HL-60/S4 treated with phorbol 12-myristate 13-acetate at 8.2 ng/mL for 4 days and 3 days (cell line): ENCODE measurements around the gene B4GALNT3.

Experiments used
- in situ Hi-C: fragments of 300-500 bp; cut with MboI; formaldehyde crosslinking; loops from 2 replicates; pipeline ENCODE4 v1.15.0; 2022; ENCODE audit warnings: low sequenced_read_pairs

The B4GALNT3 gene

DNA sequence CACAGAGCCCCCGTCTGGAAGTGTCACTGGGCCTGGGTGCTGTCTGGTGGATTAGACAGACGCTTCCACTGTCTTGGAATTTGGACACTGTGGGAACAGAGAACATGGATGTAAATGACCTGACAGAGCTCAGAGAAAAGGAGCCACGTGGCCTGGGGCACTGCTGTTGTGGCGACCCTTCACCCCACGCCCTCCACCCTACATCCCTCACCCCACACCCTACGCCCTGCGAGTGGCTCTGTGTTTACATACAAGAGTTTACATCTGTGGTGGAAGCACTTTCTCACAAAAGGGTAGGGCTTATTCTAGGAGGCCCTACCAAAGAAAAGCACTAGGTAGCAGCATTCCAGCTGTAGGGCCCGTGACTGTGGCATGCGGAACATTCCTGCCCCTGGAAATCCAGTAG, 47.7 kb downstream of the B4GALNT3 start:
- in situ Hi-C loops = no loop called here

GRCh38 chr12:508145-508544, 48.4 kb downstream of the B4GALNT3 start:
- in situ Hi-C loops = no loop called here

GRCh38 chr12:508795-509194, 49.1 kb downstream of the B4GALNT3 start:
- in situ Hi-C loops = no loop called here

DNA sequence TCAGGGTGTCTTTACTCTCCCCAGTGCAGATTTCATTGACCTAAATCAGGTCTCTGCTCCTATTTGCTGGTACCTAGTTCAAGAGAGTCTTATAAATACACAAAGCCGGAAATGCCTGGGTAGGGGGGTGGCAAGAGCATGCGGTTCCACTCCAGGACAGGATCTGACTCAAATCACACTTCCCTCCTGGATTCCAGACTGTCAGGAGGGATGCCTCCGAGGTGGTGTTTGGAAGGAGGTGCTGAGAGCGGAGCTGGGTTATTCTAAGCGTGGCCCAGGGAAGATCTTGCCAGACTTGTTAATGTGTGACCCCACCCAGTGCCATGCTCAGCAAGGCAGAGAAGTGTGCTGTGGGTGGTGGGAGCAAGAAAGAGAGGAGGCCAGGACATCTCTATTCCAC, 49.8 kb downstream of the B4GALNT3 start:
- in situ Hi-C loops = no loop called here

- in situ Hi-C loops = no loop called here
Observed at GRCh38 chr12:510071-510825, 50.5 kb downstream of the B4GALNT3 start.

DNA sequence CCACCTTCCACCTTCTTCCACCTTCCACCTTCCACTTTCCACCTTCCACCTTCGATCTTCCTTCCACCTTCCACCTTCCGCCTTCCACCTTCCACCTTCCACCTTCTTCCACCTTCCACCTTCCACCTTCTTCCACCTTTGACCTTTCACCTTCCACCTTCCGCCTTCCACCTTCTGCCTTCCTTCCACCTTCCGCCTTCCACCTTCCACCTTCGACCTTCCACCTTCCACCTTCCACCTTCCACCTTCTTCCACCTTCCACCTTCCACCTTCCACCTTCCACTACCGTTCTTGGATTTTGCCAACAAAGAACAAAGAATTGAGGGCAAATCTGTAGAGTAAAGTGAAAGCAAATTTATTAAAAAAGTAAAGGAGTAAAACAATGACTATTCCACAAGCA, 53.2 kb downstream of the B4GALNT3 start:
- in situ Hi-C loops = no loop called here

GRCh38 chr12:513446-513845, 53.7 kb downstream of the B4GALNT3 start:
- in situ Hi-C loops = no loop called here

DNA sequence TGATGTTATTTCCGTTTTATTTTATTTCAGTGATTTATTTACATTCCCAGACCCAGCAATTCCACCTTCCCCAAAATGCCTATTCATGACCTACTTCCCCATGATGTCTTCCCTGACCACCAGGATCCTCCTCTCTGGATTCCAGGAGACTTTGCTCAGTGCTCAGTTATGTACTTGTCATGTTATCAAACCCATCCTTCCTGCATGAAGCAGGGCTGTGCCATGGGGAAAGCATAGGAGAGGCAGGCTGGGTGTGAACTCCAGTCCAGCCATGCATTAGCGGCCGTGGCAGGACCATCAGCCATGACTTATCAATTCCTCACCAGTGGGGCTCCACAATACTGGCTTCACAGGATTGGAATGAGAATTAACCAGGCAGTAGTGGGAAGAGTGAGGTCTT, 57.8 kb downstream of the B4GALNT3 start:
- in situ Hi-C loops = no loop called here

DNA sequence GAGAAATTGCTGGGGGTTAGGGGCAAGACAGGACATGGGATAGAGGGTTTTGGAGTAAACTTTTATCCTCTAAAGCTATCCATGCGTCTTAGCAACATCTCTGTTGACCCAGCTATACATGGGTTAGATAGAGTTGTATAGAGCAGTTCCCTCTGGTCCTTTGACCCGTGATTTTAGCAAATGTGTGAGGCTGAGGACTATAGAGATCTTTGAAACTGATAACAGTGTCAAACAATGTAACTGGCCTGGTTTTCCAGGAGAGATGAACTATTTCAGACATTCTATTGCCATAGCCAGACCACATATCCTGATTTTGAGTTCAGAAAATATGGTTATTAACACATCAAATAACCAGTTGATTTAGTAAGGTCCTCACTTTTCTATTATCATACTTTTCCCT, 60.4 kb downstream of the B4GALNT3 start:
- in situ Hi-C loops = no loop called here

DNA sequence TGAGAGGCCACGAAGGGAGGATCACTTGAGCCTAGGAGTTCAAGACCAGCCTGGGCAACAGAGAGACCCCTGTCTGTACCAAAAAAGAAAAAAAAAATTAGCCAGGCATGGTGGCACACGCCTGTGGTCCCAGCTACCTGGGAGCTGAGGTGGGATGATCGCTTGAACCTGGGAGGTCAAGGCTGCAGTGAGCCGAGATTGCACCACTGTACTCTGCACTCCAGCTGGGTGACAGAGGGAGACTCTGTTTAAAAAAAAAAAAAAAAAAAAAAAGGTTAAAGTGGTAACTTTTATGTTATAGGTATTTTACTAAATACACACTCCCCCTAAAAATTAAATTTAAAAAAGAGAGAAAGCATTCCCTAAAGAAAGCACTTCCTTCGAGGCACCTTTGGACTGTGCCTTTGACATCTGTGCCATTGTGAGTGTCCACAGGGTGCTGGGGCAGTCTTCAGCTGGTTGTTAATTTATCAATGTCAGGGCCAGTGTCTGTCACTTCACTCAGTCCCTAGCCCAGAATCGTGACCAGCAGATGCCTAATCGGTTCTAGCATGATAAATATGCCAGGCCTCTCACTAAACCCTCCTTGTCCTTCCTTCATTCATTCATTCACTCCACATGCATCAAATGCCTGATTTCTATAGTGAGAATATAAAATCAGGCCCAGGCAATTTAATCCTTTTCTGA, 63.1 kb downstream of the B4GALNT3 start:
- in situ Hi-C loops = no loop called here

- in situ Hi-C loops = no loop called here
Observed at GRCh38 chr12:524167-524951, 64.6 kb downstream of the B4GALNT3 start.

GRCh38 chr12:526089-526488, 66.3 kb downstream of the B4GALNT3 start:
- in situ Hi-C loops = no loop called here

- in situ Hi-C loops = no loop called here
Observed at GRCh38 chr12:527241-527640, 67.5 kb downstream of the B4GALNT3 start.

GRCh38 chr12:527729-528128, 68.0 kb downstream of the B4GALNT3 start:
- in situ Hi-C loops = no loop called here

DNA sequence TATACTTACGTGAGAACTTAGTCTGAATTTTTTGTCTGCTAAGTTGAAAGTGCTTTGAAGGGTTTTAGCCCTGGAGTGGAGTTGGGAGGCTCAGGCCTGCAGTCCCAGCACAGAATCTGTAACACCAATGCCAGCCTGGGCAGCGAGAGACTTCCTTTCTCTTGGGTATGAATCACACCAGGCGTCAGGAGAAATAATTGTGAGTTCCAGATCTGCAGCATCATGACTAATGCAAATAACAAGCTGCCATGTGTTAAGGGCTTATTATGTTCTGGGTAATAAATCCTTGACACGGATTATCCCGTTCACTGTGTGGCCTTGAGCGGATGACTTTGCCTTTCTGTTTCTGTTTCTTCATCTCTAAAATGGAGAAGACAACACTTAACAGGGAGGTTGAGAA, 70.6 kb downstream of the B4GALNT3 start:
- in situ Hi-C loops = no loop called here

DNA sequence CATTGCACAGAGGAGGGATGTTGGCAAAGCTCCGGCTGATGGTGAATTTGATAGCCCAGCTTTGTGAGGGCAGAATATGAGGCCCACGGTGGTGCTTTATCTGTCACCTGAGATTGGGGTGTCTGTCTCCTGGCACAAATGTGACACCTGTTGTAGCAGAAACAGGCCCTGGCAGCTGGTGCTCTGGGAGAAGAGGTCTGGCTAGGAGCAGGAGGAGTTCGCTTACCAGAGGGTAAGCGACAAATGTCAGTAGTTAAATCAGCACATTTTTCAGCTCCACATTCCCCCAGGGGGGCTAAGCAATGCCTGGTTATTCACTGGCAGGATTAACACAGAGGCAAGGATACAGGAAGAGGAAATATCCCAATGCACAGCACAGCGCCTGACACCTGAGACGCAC, 71.1 kb downstream of the B4GALNT3 start:
- in situ Hi-C loops = no loop called here

DNA sequence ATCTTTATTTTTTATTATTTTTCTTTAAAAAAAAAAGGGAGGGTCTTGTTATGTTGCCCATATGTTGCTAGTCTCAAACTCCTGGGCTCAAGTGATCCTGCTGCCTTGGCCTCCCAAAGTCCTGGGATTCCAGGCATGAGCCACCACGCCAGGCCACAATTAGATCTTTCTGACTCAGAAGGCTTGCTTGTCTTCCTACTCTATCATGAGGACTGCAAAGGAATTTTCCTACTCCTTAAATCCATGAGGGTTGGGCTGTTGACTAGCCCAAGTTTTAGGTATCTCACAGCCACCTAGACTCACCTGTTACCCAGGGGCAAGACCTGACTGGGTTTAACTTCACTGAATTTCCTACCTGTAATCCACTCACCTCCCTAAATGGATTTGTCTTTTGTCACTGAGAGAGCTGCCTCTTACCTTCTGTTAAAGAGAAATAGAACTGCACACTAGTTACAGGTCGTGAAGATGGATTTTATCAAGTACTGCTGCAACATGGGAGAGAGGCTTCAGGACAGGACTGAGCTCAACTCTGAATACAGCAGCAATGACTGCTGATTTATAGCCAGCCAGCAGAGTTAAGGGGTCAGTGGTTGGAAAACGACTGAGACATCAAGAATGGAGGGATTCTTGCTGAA, 72.3 kb downstream of the B4GALNT3 start:
- in situ Hi-C loops = no loop called here

DNA sequence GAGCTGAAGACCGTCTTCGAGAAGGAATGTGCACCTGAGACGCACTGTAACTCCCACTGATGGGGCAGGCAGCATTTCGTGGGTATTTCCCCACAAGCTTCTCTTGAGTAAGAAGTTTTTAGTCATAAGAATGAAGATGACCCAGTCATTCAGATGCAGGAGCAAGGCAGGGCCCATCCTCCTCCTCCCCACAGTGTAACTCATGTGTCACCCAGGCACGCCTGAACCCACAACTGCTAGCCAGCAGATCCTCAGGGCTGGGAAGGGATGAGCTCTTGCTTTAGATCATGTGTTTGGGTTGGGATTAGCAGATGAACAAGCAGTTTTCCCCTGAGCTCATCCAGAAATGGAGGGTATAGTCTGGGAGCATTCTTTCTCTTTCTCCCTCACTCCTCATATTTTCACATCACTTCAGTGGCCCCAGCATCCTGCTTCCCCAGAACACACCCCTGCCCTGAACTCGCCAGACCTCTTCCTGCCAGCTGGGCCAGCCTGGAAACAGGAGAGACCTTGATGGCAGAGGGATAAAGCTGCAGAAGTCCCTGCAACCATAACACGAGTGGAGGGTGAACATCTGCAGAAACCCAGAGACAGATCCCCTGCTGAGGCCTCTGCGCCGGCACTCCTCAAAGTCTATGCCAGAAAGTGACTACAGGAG, 73.3 kb downstream of the B4GALNT3 start:
- in situ Hi-C loops = no loop called here

GRCh38 chr12:533718-534117, 74.0 kb downstream of the B4GALNT3 start:
- in situ Hi-C loops = no loop called here

GRCh38 chr12:534216-534615, 74.5 kb downstream of the B4GALNT3 start:
- in situ Hi-C loops = no loop called here

DNA sequence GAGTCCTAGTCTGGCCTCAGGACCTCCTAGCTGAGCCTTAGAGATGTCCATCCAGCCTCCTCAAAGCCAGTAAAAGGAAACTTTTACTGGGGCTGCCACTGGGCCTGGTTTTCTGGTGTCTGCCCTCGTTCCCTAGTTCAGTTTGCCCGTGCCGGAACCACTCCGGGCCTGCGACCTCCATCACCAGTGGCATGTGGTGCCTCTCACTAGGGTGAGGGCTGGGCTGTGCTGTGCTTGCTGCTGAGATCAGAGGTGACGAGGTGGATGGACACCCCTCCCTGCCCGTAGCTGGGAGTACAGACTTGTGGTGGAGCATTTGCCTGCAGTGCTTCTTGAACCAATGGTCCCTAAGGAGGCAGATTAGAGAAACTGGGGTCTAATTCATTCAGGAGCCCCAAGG, 75.7 kb downstream of the B4GALNT3 start:
- in situ Hi-C loops = no loop called here
